PC-9 (cell line): Measurements from ENCODE around the gene C11orf98.

Source experiments
- EZH2 ChIP-seq: fragments of 200-600 bp; sonication (generic); IDR thresholded peaks from 2 replicates; pipeline ENCODE4 v1.8.0; 2017; ENCODE audit warnings: antibody characterized with exemption, low read depth
- TF ChIP-seq, protein P1 (sequence below): fragments of 200-600 bp; sonication (generic); conservative IDR thresholded peaks from 2 replicates; pipeline ENCODE4 v1.6.1; 2017; ENCODE audit warnings: mixed run types, antibody characterized with exemption, mild to moderate bottlenecking, moderate library complexity

DNA sequence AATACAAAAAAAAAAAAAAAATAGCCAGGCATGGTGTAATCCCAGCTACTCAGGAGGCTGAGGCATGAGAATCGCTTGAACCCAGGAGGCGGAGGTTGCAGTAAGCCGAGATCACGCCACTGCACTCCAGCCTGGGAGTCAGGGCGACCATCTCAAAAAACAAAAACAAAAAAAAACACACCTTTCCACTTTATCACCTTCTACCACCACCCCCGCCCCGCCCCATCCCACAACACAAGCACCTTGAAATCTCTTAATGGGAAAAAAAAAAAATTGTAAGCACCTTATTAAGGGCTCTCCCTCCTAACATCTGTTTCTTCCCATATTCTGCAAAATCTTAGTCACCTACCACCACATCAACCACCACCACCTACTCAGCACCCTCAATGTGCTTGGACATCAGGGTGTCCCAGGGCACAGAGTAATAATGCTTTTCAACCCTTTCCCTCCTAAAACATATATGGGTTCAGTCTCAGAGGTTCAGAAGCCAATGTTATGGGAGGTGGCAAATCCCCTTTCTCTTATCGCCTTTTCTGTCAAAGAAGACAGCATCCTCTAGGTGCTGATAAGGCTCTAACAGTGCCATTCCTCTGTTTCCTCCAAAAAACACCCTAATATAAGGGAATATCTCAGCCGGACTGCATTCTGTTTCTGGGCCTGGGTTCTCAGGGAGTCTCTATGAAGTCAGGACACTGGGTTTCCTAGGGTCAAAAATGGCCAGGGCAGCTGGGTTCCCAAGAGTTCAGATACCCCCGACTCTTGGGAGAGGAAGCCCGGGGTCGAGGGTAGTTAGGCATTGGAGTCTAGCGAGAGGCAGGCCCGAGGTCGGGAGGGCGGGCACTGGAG is 12.6 kb downstream of the C11orf98 start:
- TF ChIP-seq, protein P1, sequence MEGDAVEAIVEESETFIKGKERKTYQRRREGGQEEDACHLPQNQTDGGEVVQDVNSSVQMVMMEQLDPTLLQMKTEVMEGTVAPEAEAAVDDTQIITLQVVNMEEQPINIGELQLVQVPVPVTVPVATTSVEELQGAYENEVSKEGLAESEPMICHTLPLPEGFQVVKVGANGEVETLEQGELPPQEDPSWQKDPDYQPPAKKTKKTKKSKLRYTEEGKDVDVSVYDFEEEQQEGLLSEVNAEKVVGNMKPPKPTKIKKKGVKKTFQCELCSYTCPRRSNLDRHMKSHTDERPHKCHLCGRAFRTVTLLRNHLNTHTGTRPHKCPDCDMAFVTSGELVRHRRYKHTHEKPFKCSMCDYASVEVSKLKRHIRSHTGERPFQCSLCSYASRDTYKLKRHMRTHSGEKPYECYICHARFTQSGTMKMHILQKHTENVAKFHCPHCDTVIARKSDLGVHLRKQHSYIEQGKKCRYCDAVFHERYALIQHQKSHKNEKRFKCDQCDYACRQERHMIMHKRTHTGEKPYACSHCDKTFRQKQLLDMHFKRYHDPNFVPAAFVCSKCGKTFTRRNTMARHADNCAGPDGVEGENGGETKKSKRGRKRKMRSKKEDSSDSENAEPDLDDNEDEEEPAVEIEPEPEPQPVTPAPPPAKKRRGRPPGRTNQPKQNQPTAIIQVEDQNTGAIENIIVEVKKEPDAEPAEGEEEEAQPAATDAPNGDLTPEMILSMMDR: no peak
- no peak for TF ChIP-seq EZH2
